ENCODE data around the gene DCTN1. TPM values are rescaled to one million over a fixed set of nuclear protein-coding genes. Genes with fewer than 3 reads are reported as not detected.
A peak's percentile ranks its signal among the peaks of the same experiment; 100 is the strongest.
"Not testable (repeated sequence)": the region's sequence is repeated elsewhere in the genome, so short reads cannot be mapped to it uniquely, and the experiment has no call there.

DCTN1 gene
- total RNA-seq, 4 donors from 2014 or later: 136 to 188 (median 162) TPM

DNA sequence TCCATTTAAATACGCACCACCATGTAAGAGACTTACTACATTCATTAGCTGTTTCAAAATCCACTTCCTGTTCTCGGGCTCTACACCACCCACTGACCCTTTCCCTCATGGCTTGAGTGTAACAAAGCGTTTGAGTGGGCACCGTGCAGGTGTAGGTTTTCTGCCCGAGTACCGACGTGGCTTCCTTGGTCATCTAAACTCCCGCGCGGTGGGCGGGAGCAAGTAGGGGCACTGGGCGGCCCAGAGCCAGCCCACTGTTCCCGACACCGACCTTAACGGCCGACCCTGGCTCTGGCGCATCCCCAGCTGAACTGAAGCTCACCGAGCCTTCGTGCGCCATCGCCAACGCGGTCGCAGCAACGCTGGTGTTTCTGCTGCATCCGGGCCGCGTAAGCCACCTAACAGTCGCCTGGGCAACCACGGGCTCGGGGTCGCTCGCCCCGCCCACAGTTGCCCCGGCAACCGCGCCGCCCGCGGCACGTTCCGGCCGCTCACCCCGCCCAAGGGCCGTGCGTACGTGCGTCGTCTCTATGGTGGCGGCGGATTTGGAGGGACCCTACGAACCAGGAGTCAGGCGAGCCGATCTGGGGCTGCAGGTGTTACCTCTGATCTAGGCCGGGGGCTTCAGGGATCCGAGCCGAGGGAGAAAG is 41.2 kb upstream of the DCTN1 start, which contains the start of the genes C2orf81 and WDR54:
Gene C2orf81, minus strand, starts transcription at position 399 of the 650 bp plus-strand sequence. Its CDS starts 59 bp downstream, at position 340.
Gene WDR54, plus strand, starts transcription at position 510 of the 650 bp plus-strand sequence. CDS start 424 bp downstream, outside the sequence.
- H3K27me3 ChIP-seq: no peaks in the 10 kb centered on the region
- peak within 1 kb of the TSS; percentile 67 to 82 (median 74) for H3K27ac ChIP-seq (replicated peaks in 1 of 4)
- no peaks in the 10 kb centered on the region for H3K9me3 ChIP-seq
- peak; percentile 58 to 80 for TF ChIP-seq POLR2AphosphoS5 (IDR thresholded peaks at IDR 0.05)
- TF ChIP-seq POLR2A (IDR thresholded peaks at IDR 0.05; ENCODE audit: low read depth): no peak
- peaks cover 13 to 20% (median 16%) of the 10 kb centered on the region in 4 donors for H3K4me1 ChIP-seq
- intact Hi-C loops (cut with DNase I): no loop called here
- peak within 1 kb of the TSS; percentile 66 to 81 (median 66) for H3K4me3 ChIP-seq
- H3K36me3 ChIP-seq: peaks cover 0 to 15% (median 13%) of the 10 kb centered on the region in 4 donors
- peak; percentile 94 for DNase-seq (ENCODE audit: extremely low spot score)
- under 1% methylated on average over 12 of the region's 57 CpGs for WGBS

DNA sequence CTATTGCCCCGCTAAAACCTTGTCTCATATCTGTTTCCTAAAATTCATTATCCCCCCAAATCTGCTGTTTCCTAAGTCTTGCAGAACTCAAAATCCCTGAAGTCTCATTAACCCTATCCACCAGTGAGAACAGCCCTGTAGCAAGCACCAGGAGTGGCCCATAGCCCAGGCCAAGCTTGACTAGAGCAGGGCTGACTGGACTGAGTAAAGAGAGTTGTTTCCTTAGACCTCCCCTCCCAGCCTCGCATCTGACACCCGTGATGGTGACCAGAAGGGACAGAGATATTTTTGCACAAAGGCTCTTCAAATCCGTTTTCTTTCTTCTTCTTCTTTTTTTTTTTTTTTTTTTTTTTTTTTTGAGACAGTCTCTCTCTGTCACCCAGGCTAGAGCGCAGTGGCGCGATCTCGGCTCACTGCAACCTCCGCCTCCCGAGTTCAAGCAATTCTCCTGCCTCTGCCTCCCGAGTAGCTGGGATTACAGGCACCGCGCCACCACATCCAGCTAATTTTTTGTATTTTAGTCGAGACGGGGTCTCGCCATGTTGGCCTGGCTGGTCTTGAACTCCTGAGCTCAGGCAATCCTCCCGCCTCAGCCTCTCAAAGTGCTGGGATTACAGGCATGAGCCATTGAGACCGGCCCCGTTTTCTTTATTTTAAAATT is 40.5 kb upstream of the DCTN1 start:
- peaks cover 17 to 25% (median 22%) of the 10 kb centered on the region in 4 donors for H3K4me1 ChIP-seq
- WGBS: 76% methylated on average over 19 of the region's 19 CpGs
- DNase-seq (ENCODE audit: extremely low spot score); H3K9me3 ChIP-seq; H3K27me3 ChIP-seq; H3K36me3 ChIP-seq; intact Hi-C loops (cut with DNase I): not testable (repeated sequence)
- H3K27ac ChIP-seq (replicated peaks in 1 of 4): peak overlapping the region in 2 of 4 donors; percentile 73 to 74
- H3K4me3 ChIP-seq: peak overlapping the region; percentile 66 to 81 (median 66)

DNA sequence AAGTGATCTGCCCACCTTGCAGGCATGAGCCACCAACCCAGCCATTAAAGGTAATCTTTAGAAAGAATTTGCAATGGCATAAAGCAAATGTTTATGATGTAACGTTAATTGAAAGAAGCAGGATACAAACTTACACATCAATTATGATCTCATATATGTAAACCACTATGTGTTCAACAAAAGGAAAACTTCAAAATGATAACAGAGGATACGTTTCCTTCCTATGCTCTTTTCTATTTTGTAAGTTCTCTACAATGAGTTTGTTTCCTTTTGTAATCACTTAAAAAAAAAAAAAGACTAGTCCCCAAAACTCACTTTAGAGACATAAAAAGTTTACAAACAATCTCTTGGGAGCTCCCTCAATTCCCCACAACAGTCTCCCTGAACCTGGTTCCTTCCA is 39.9 kb upstream of the DCTN1 start:
- H3K27me3 ChIP-seq: no peaks in the 10 kb centered on the region
- H3K36me3 ChIP-seq: peaks cover 0 to 2% (median under 1%) of the 10 kb centered on the region in 4 donors
- H3K27ac ChIP-seq (replicated peaks in 1 of 4): no peak overlapping the region
- DNase-seq (ENCODE audit: extremely low spot score): no peak
- TF ChIP-seq EP300 (IDR thresholded peaks at IDR 0.05): no peak
- H3K9me3 ChIP-seq: no peaks in the 10 kb centered on the region
- intact Hi-C loops (cut with DNase I): no loop called here
- 81% methylated on average over 2 of the region's 2 CpGs for WGBS
- no peak overlapping the region for H3K4me3 ChIP-seq
- peaks cover 23 to 31% (median 27%) of the 10 kb centered on the region in 4 donors for H3K4me1 ChIP-seq

DNA sequence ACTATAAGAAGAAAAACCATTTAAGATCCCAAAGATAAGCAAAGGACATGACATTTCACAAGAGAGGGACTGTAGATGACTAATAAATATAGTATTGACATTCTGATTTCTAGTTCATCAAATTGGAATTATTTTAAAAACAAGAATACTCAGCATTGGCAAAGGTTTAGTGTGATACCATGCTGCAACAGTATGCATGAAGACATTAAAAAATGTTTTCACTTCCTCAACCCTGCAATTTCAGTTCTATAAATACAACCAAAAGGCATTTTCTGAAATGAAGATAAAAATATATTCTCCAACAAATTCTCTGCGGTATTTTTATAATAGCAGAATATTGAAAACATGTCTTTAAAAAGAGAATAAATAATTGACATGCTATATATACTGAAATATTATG is 39.2 kb upstream of the DCTN1 start:
- 82% methylated on average over 1 of the region's 1 CpG for WGBS
- Histone ChIP-seq H3K9me3 (no peaks in the 10 kb centered on the region), H3K4me1 (peaks cover 27 to 38% (median 34%) of the 10 kb centered on the region in 4 donors), H3K27ac (replicated peaks in 1 of 4) (no peak overlapping the region), H3K27me3 (no peaks in the 10 kb centered on the region), H3K4me3 (no peak overlapping the region), H3K36me3 (no peaks in the 10 kb centered on the region)
- intact Hi-C loops (cut with DNase I): no loop called here
- TF ChIP-seq, protein P1, sequence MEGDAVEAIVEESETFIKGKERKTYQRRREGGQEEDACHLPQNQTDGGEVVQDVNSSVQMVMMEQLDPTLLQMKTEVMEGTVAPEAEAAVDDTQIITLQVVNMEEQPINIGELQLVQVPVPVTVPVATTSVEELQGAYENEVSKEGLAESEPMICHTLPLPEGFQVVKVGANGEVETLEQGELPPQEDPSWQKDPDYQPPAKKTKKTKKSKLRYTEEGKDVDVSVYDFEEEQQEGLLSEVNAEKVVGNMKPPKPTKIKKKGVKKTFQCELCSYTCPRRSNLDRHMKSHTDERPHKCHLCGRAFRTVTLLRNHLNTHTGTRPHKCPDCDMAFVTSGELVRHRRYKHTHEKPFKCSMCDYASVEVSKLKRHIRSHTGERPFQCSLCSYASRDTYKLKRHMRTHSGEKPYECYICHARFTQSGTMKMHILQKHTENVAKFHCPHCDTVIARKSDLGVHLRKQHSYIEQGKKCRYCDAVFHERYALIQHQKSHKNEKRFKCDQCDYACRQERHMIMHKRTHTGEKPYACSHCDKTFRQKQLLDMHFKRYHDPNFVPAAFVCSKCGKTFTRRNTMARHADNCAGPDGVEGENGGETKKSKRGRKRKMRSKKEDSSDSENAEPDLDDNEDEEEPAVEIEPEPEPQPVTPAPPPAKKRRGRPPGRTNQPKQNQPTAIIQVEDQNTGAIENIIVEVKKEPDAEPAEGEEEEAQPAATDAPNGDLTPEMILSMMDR (IDR thresholded peaks at IDR 0.05): no peak
- no peak for TF ChIP-seq POLR2A (IDR thresholded peaks at IDR 0.05; ENCODE audit: low read depth)
- TF ChIP-seq EP300 (IDR thresholded peaks at IDR 0.05): no peak
- TF ChIP-seq POLR2AphosphoS5 (IDR thresholded peaks at IDR 0.05): no peak
- DNase-seq (ENCODE audit: extremely low spot score): no peak

DNA sequence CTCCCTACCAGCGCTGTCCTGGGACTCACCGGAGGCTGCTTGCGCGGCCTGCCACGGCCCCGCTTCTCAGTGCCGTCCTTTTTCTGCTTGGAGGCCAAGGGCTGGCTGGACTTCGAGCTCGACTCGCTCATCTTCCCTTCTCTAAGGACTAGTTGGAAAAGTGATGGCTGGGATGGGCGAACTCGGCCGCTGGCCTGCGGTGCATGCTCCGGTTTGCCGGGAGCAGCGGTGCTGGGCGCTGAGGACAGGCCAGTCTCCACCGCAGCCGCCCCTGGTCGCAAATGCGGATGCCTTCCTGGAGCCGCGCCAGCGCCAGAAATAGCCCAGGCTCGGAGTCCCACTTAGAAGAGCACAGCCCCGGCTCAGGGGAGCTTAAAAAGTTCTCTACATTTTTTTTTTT is 38.2 kb upstream of the DCTN1 start:
- 65% methylated on average over 24 of the region's 27 CpGs for WGBS
- intact Hi-C loops (cut with DNase I): no loop called here
- no peak for DNase-seq (ENCODE audit: extremely low spot score)

DNA sequence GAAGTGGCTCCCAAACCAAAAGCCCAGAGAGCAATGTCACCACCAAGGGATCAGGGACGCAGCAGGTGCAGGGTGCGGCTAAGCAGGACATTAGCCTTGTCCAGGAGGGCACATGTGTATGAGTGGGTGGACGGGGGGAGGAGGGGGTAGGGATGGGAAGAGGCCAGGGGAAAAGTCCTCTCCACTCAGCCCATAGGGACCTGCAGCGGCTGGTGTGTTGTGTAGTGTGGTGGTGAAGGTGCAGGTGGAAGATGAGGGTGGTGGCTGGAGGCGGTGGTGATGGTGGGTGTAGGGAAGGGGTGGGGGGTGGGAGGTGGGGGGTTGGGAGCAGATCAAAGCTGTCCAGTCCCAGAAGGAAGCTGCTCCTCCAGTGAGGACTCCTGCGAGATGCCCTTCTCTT is 37.7 kb upstream of the DCTN1 start:
- no peak overlapping the region for H3K27ac ChIP-seq (replicated peaks in 1 of 4)
- no peaks in the 10 kb centered on the region for H3K36me3 ChIP-seq
- no peaks in the 10 kb centered on the region for H3K27me3 ChIP-seq
- intact Hi-C loops (cut with DNase I): no loop called here
- 92% methylated on average over 6 of the region's 6 CpGs for WGBS
- no peak for DNase-seq (ENCODE audit: extremely low spot score)
- TF ChIP-seq, protein P1 (IDR thresholded peaks at IDR 0.05): no peak
- TF ChIP-seq POLR2AphosphoS5 (IDR thresholded peaks at IDR 0.05) (no peak), POLR2A (IDR thresholded peaks at IDR 0.05; ENCODE audit: low read depth) (no peak), EP300 (IDR thresholded peaks at IDR 0.05) (no peak)
- no peak overlapping the region for H3K4me3 ChIP-seq
- peaks cover 31 to 47% (median 41%) of the 10 kb centered on the region in 4 donors for H3K4me1 ChIP-seq
- H3K9me3 ChIP-seq: no peaks in the 10 kb centered on the region

More for the DNA sequence above, 38.2 kb upstream of the DCTN1 start:
- no peaks in the 10 kb centered on the region for H3K36me3 ChIP-seq
- peaks cover 31 to 44% (median 41%) of the 10 kb centered on the region in 4 donors for H3K4me1 ChIP-seq
- no peak overlapping the region for H3K27ac ChIP-seq (replicated peaks in 1 of 4)
- H3K27me3 ChIP-seq: no peaks in the 10 kb centered on the region
- no peaks in the 10 kb centered on the region for H3K9me3 ChIP-seq
- H3K4me3 ChIP-seq: no peak overlapping the region
- TF ChIP-seq EP300 (IDR thresholded peaks at IDR 0.05) (no peak), POLR2A (IDR thresholded peaks at IDR 0.05; ENCODE audit: low read depth) (no peak), POLR2AphosphoS5 (IDR thresholded peaks at IDR 0.05) (no peak)
- TF ChIP-seq, protein P1 (IDR thresholded peaks at IDR 0.05): no peak

Measured in esophagus muscularis mucosa (tissue), 4 donors.